Measurements from ENCODE around the gene DEK. TPM values are rescaled to one million over a fixed set of nuclear protein-coding genes. Genes with fewer than 3 reads are reported as not detected.
A peak's percentile ranks its signal among the peaks of the same experiment; 100 is the strongest.

The DEK gene
- total RNA-seq, 2 experiments from 2014 or later: 235 to 267 TPM

- Histone ChIP-seq H3K36me3 (ENCODE audit: insufficient read depth, low read length) (peaks cover 13% of the 10 kb centered on the region), H3K4me1 (ENCODE audit: insufficient read depth, low read length, poor library complexity, severe bottlenecking) (peaks cover 12% of the 10 kb centered on the region), H4K20me1 (ENCODE audit: insufficient read depth, low read length) (no peaks in the 10 kb centered on the region), H3K4me2 (ENCODE audit: low read length) (no peak overlapping the region), H2AFZ (ENCODE audit: low read length) (0 out of 2 replicates have a peak overlapping the region, but pooled peaks have one; percentile 19), H3K27ac (ENCODE audit: low read depth, low read length, poor library complexity, severe bottlenecking) (no peak overlapping the region), H3K4me3 (ENCODE audit: low read depth, low read length, poor library complexity, severe bottlenecking) (no peak overlapping the region), H3K9me2 (ENCODE audit: insufficient read depth, low read length) (no peaks in the 10 kb centered on the region), H3K79me2 (ENCODE audit: insufficient read depth, low read depth, low read length) (no peaks in the 10 kb centered on the region), H3K9me3 (ENCODE audit: low read length) (peaks cover 12% of the 10 kb centered on the region)
- BruUV-seq (replicated peaks): no TSS peak
- POLR2A ChIA-PET: no interaction called here
- TF ChIP-seq CTCF (conservative IDR thresholded peaks at IDR 0.05; ENCODE audit: low read length) (no peak), EZH2phosphoT487 (IDR thresholded peaks at IDR 0.05; ENCODE audit: borderline replicate concordance, low read depth, low read length) (no peak)
- peak; percentile 15 for DNase-seq (ENCODE audit: low spot score)
- intact Hi-C loops (cut with micrococcal nuclease; ENCODE audit: unreplicated experiment): no loop called here
- CTCF ChIA-PET (ENCODE audit: unreplicated experiment): no interaction called here
Measured at GRCh38 chr6:18269253-18269652, 4.9 kb upstream of the DEK start.

GRCh38 chr6:18268066-18268465, 3.7 kb upstream of the DEK start:
- Histone ChIP-seq H3K36me3 (ENCODE audit: insufficient read depth, low read length) (peaks cover 21% of the 10 kb centered on the region), H4K20me1 (ENCODE audit: insufficient read depth, low read length) (no peaks in the 10 kb centered on the region; the same call in 1 of the 2 replicates), H3K9me2 (ENCODE audit: insufficient read depth, low read length) (no peaks in the 10 kb centered on the region), H3K27ac (ENCODE audit: low read depth, low read length, poor library complexity, severe bottlenecking) (no peak overlapping the region), H2AFZ (ENCODE audit: low read length) (no peak overlapping the region), H3K4me2 (ENCODE audit: low read length) (no peak overlapping the region), H3K9me3 (ENCODE audit: low read length) (peaks cover 12% of the 10 kb centered on the region), H3K4me3 (ENCODE audit: low read depth, low read length, poor library complexity, severe bottlenecking) (no peak overlapping the region), H3K79me2 (ENCODE audit: insufficient read depth, low read depth, low read length) (peaks cover 10% of the 10 kb centered on the region), H3K4me1 (ENCODE audit: insufficient read depth, low read length, poor library complexity, severe bottlenecking) (peaks cover 12% of the 10 kb centered on the region)
- POLR2A ChIA-PET: interaction anchor here (0.6 to 1.3 kb wide), 9 partner anchors 9 to 561 kb away, joined by 3 to 5 read pairs (median 3); partner anchors contain the start of gene NUP153
- no peak for DNase-seq (ENCODE audit: low spot score)
- no peak for TF ChIP-seq EZH2phosphoT487 (IDR thresholded peaks at IDR 0.05; ENCODE audit: borderline replicate concordance, low read depth, low read length)
- no peak for TF ChIP-seq CTCF (conservative IDR thresholded peaks at IDR 0.05; ENCODE audit: low read length)
- CTCF ChIA-PET (ENCODE audit: unreplicated experiment): interaction anchor here (0.6 kb wide), 1 partner anchor 45 kb away, joined by 3 read pairs; no protein-coding TSS in a partner anchor
- intact Hi-C loops (cut with micrococcal nuclease; ENCODE audit: unreplicated experiment): no loop called here
- BruUV-seq (replicated peaks): no TSS peak

GRCh38 chr6:18266523-18266912, 2.2 kb upstream of the DEK start:
- ChIA-PET POLR2A (interaction anchor here (0.6 kb wide), 2 partner anchors 104 to 413 kb away, joined by 3 read pairs; no protein-coding TSS in a partner anchor), CTCF (ENCODE audit: unreplicated experiment) (no interaction called here)
- Histone ChIP-seq H3K9me2 (ENCODE audit: insufficient read depth, low read length) (no peaks in the 10 kb centered on the region), H4K20me1 (ENCODE audit: insufficient read depth, low read length) (peaks cover 15% of the 10 kb centered on the region), H2AFZ (ENCODE audit: low read length) (no peak overlapping the region), H3K79me2 (ENCODE audit: insufficient read depth, low read depth, low read length) (peaks cover 25% of the 10 kb centered on the region), H3K4me3 (ENCODE audit: low read depth, low read length, poor library complexity, severe bottlenecking) (no peak overlapping the region), H3K9me3 (ENCODE audit: low read length) (peaks cover 12% of the 10 kb centered on the region), H3K27ac (ENCODE audit: low read depth, low read length, poor library complexity, severe bottlenecking) (no peak overlapping the region), H3K36me3 (ENCODE audit: insufficient read depth, low read length) (peaks cover 37% of the 10 kb centered on the region), H3K4me2 (ENCODE audit: low read length) (no peak overlapping the region), H3K4me1 (ENCODE audit: insufficient read depth, low read length, poor library complexity, severe bottlenecking) (peaks cover 25% of the 10 kb centered on the region)
- intact Hi-C loops (cut with micrococcal nuclease; ENCODE audit: unreplicated experiment): no loop called here
- DNase-seq (ENCODE audit: low spot score): no peak
- no TSS peak for BruUV-seq (replicated peaks)
- TF ChIP-seq CTCF (conservative IDR thresholded peaks at IDR 0.05; ENCODE audit: low read length): no peak
- TF ChIP-seq EZH2phosphoT487 (IDR thresholded peaks at IDR 0.05; ENCODE audit: borderline replicate concordance, low read depth, low read length): no peak

Measured in OCI-LY7 (cell line).